GM12878 (cell line): Measurements from ENCODE around the gene FMNL3. TPM values are rescaled to one million over a fixed set of nuclear protein-coding genes. Genes with fewer than 3 reads are reported as not detected.

ENCODE experiments used
- ATAC-seq: fragments of 200-7000 bp; cut with Tn5 transposase; 3 replicates; pipeline ENCODE4 v1.9.1; 2020; ENCODE audit warnings: mild to moderate bottlenecking, moderate library complexity
- BruUV-seq: library from RNA; stranded (reverse); fragments of 400-500 nt; replicated peaks from 2 replicates; lab custom pipeline; 2021; lab: Mats Ljungman, UMichigan
- CTCF ChIA-PET: fragments of 300-600 bp; sonication (Branson Sonifier 250); formaldehyde crosslinking; extraction: SDS; loops from one replicate; lab custom pipeline; 2021; ENCODE audit warnings: inconsistent platforms; lab: Yijun Ruan, JAX
- POLR2A ChIA-PET: fragments of 350-600 bp; formaldehyde crosslinking; extraction: SDS; loops from one replicate; lab custom pipeline; 2021; ENCODE audit warnings: inconsistent platforms; lab: Charles Lee
- RAD21 ChIA-PET: fragments of 300-600 bp; sonication (Branson Sonifier 250); formaldehyde crosslinking; loops from one replicate; lab custom pipeline; 2023; ENCODE audit warnings: antibody characterized with exemption; ENCODE audit not compliant: unreplicated experiment; lab: Charles Lee
- SMC1A ChIA-PET: fragments of 300-600 bp; sonication (Branson Sonifier 250); formaldehyde crosslinking; loops from one replicate; lab custom pipeline; 2023; ENCODE audit not compliant: unreplicated experiment, uncharacterized antibody; lab: Charles Lee
- DNase-seq: peaks from one replicate; pipeline ENCODE4 v3.0.0-alpha.2; 2011; ENCODE audit warnings: low read depth, low spot score
- FAIRE-seq: peaks from 3 replicates; lab custom pipeline; 2011; peaks lifted over from hg19 to GRCh38; lab: Jason Lieb, UNC
- H2AFZ ChIP-seq: 2 replicates; pipeline ENCODE4 v1.6.0; 2011; ENCODE audit warnings: low read depth, low read length, control low read depth; ENCODE audit not compliant: control insufficient read depth
- H3K27ac ChIP-seq: 2 replicates; pipeline ENCODE4 v1.5.1; 2011; ENCODE audit warnings: control low read depth; ENCODE audit not compliant: control insufficient read depth, insufficient read depth
- H3K27me3 ChIP-seq, 2 experiments: replicated peaks in 1 of 2; 2 replicates each; pipeline versions ENCODE4 v1.6.0 to v1.6.1; 2011; ENCODE audit warnings: low read length in 1 of 2; ENCODE audit not compliant: control insufficient read depth in 2 of 2, insufficient read depth in 2 of 2
- H3K36me3 ChIP-seq, 2 experiments: 2 replicates each; pipeline ENCODE4 v1.5.1; 2011; ENCODE audit warnings: low read length in 1 of 2; ENCODE audit not compliant: control insufficient read depth in 2 of 2, insufficient read depth in 2 of 2
- H3K4me1 ChIP-seq: 2 replicates; pipeline ENCODE4 v1.6.1; 2011; ENCODE audit warnings: mild to moderate bottlenecking, low read length, moderate library complexity, mixed read lengths; ENCODE audit not compliant: control insufficient read depth, insufficient read depth
- H3K4me2 ChIP-seq: 2 replicates; pipeline ENCODE4 v1.6.0; 2011; ENCODE audit warnings: control low read depth; ENCODE audit not compliant: control insufficient read depth, insufficient read depth
- H3K4me3 ChIP-seq: fragments of 200-600 bp; sonication (generic); 2 replicates; pipeline ENCODE4 v1.5.1; 2016
- H3K79me2 ChIP-seq: 2 replicates; pipeline ENCODE4 v1.6.0; 2011; ENCODE audit warnings: low read length; ENCODE audit not compliant: control insufficient read depth, insufficient read depth
- H3K9ac ChIP-seq: 2 replicates; pipeline ENCODE4 v1.8.0; 2011; ENCODE audit warnings: low read length, control low read depth, mixed read lengths; ENCODE audit not compliant: control insufficient read depth, insufficient read depth
- H3K9me3 ChIP-seq: replicated peaks from 3 replicates; pipeline ENCODE4 v1.5.1; 2011; ENCODE audit warnings: mild to moderate bottlenecking, low read length; ENCODE audit not compliant: control insufficient read depth, insufficient read depth
- H4K20me1 ChIP-seq: 2 replicates; pipeline ENCODE4 v1.6.0; 2011; ENCODE audit not compliant: control insufficient read depth, insufficient read depth
- CBFB ChIP-seq: IDR thresholded peaks from 2 replicates; pipeline ENCODE4 v1.6.1; 2016; ENCODE audit warnings: antibody characterized with exemption, low read depth
- E2F4 ChIP-seq: IDR thresholded peaks from 2 replicates; pipeline ENCODE4 v1.6.1; 2012; ENCODE audit warnings: low read depth, low read length, improper control_type of control experiment
- FOXM1 ChIP-seq: IDR thresholded peaks from 2 replicates; pipeline ENCODE4 v1.6.1; 2012; ENCODE audit warnings: low read depth, mild to moderate bottlenecking, inconsistent platforms, low read length, moderate library complexity
- JUND ChIP-seq: IDR thresholded peaks from 2 replicates; pipeline ENCODE4 v1.6.1; 2012; ENCODE audit warnings: low read depth, mild to moderate bottlenecking, low read length, improper control_type of control experiment, moderate library complexity
- MAX ChIP-seq: IDR thresholded peaks from 2 replicates; pipeline ENCODE4 v1.6.1; 2012; ENCODE audit warnings: low read depth, low read length, improper control_type of control experiment
- MLLT1 ChIP-seq: fragments of 450-650 bp; IDR thresholded peaks from 2 replicates; pipeline ENCODE4 v1.6.1; 2016; ENCODE audit warnings: mild to moderate bottlenecking
- SMAD5 ChIP-seq: IDR thresholded peaks from 2 replicates; pipeline ENCODE4 v1.6.1; 2016; ENCODE audit warnings: antibody characterized with exemption, low read depth
- SUZ12 ChIP-seq: fragments of 200-600 bp; sonication (generic); IDR thresholded peaks from one replicate; pipeline ENCODE4 v1.6.1; 2018; ENCODE audit warnings: antibody characterized with exemption, mild to moderate bottlenecking; ENCODE audit not compliant: unreplicated experiment
- ZNF687 ChIP-seq: fragments of 450-650 bp; IDR thresholded peaks from 2 replicates; pipeline ENCODE4 v1.6.1; 2017; ENCODE audit warnings: mild to moderate bottlenecking, moderate library complexity
- WGBS: methylation state at CpG from one replicate; pipeline ENCODE4 v1.1.6; 2016; ENCODE audit warnings: low lambda C conversion rate; ENCODE audit not compliant: insufficient replicate concordance, insufficient coverage; ENCODE audit errors: missing lambda C conversion rate; 5-methylcytosine and 5-hydroxymethylcytosine counted together
- in situ Hi-C: fragments of 300-500 bp; cut with MboI; formaldehyde crosslinking; loops from 9 replicates; pipeline ENCODE4 v1.14.3; 2018; ENCODE audit warnings: mixed read lengths
- intact Hi-C: fragments of 100-400 bp; cut with micrococcal nuclease; formaldehyde crosslinking; loops from one replicate; pipeline ENCODE4 v1.14.2; 2022; ENCODE audit not compliant: unreplicated experiment
- polyA plus RNA-seq, 11 experiments: library from polyadenylated mRNA; depleted of rRNA in 4 of 11; unstranded in 6 of 11; stranded (reverse) in 5 of 11; fragments of >200 nt; fragmentation: Nextera tagmentation in 4 of 11; fragmentation: Illumina TruSeq in 1 of 11; extraction: Ambion mirVana in 4 of 11; extraction: Trizol in 1 of 11; gene quantifications; 1 replicate in 1 of 11; 2 replicates in 10 of 11; pipeline versions ENCODE4 v1.2.1 to v1.2.3, GENCODE V29; 2011 to 2016; ENCODE audit warnings: inconsistent platforms in 2 of 11, missing spikeins in 2 of 11, low read depth in 1 of 11
- total RNA-seq, 4 experiments: library from RNA; depleted of rRNA in 3 of 4; stranded (reverse); fragments of >200 nt in 3 of 4; fragmentation: Illumina TruSeq in 1 of 4; extraction: Trizol in 1 of 4; gene quantifications; 2 replicates each; pipeline versions ENCODE4 v1.2.1 to v1.2.3, GENCODE V29; 2013 to 2021

Gene FMNL3
- total and polyA plus RNA-seq, 10 of the 15 experiments (the other 5 are each of a cell fraction or from before 2014, with no cell fraction given) = 3.0 to 64.9 (median 30.9) TPM

- TF ChIP-seq E2F4 (no peak), JUND (no peak), ZNF687 (no peak), SMAD5 (no peak), SUZ12 (no peak), FOXM1 (no peak), CBFB (no peak), MLLT1 (no peak), MAX (no peak)
- TF ChIP-seq, all 136 proteins: peak for 0
These were observed 22.8 kb downstream of the FMNL3 start for GRCh38 chr12:49684310-49684854.

More at GRCh38 chr12:49684310-49684854, 22.8 kb downstream of the FMNL3 start:
- in situ Hi-C loops = no loop called here
- FAIRE-seq (no peak), DNase-seq (no peak), ATAC-seq (no peak)
- intact Hi-C loops = no loop called here
- no TSS peak for BruUV-seq
- 98% methylated on average over 5 of the region's 5 CpGs for WGBS
- Histone ChIP-seq H3K36me3 (no peaks in the 10 kb centered on the region; a peak in 1 of 4 replicates), H3K4me1 (peaks cover 38% of the 10 kb centered on the region), H4K20me1 (no peaks in the 10 kb centered on the region), H3K27ac (no peak overlapping the region), H2AFZ (no peak overlapping the region), H3K9ac (no peak overlapping the region), H3K9me3 (no peaks in the 10 kb centered on the region), H3K4me3 (no peak overlapping the region), H3K79me2 (peaks cover 81% of the 10 kb centered on the region), H3K4me2 (no peak overlapping the region), H3K27me3 (no peaks in the 10 kb centered on the region)
- ChIA-PET RAD21 (interaction anchor here (1.0 to 3.0 kb wide), 3 partner anchors 11 to 21 kb away, joined by 5 to 34 read pairs (median 10); no protein-coding TSS in a partner anchor), SMC1A (interaction anchor here (0.8 to 14.9 kb wide), 11 partner anchors 7 to 25 kb away, joined by 3 to 131 read pairs (median 7); no protein-coding TSS in a partner anchor), POLR2A (interaction anchor here (1.6 to 5.6 kb wide), 5 partner anchors 11 to 22 kb away, joined by 7 to 44 read pairs (median 9); no protein-coding TSS in a partner anchor), CTCF (interaction anchor here (0.8 to 3.6 kb wide), 7 partner anchors 9 to 29 kb away, joined by 3 to 24 read pairs (median 3); no protein-coding TSS in a partner anchor)
